GM23338 (cell line): ENCODE results near the gene CAV2. TPM values are rescaled to one million over a fixed set of nuclear protein-coding genes. Genes with fewer than 3 reads are reported as not detected.

Experiments used
- ATAC-seq: fragments of 200-7000 bp; cut with Tn5 transposase; 3 replicates; pipeline ENCODE4 v1.9.1; 2020
- DNase-seq: peaks from one replicate; pipeline ENCODE4 v3.0.0-alpha.2; 2015; ENCODE audit warnings: low spot score
- H2AFZ ChIP-seq: fragments of 200-600 bp; sonication (generic); 2 replicates; pipeline ENCODE4 v1.8.0; 2016; ENCODE audit warnings: antibody characterized with exemption, mild to moderate bottlenecking, moderate library complexity
- H3F3A ChIP-seq: fragments of 200-600 bp; sonication (generic); replicated peaks from 2 replicates; pipeline ENCODE4 v1.8.0; 2017; ENCODE audit warnings: antibody characterized with exemption, mixed run types, low read depth
- H3K27ac ChIP-seq: fragments of 200-600 bp; sonication (generic); 2 replicates; pipeline ENCODE4 v1.6.1; 2016; ENCODE audit warnings: low read depth
- H3K27me3 ChIP-seq: fragments of 200-600 bp; sonication (generic); 2 replicates; pipeline ENCODE4 v1.8.0; 2016; ENCODE audit warnings: mild to moderate bottlenecking, mixed run types, moderate library complexity; ENCODE audit not compliant: insufficient read depth
- H3K36me3 ChIP-seq: fragments of 200-600 bp; sonication (generic); 2 replicates; pipeline ENCODE4 v1.8.0; 2016; ENCODE audit warnings: mild to moderate bottlenecking; ENCODE audit not compliant: insufficient read depth
- H3K4me1 ChIP-seq: fragments of 200-600 bp; sonication (generic); 2 replicates; pipeline ENCODE4 v1.8.0; 2016; ENCODE audit warnings: mild to moderate bottlenecking, moderate library complexity; ENCODE audit not compliant: insufficient read depth
- H3K4me2 ChIP-seq: fragments of 200-600 bp; sonication (generic); 2 replicates; pipeline ENCODE4 v1.7.1; 2017; ENCODE audit warnings: mixed run types
- H3K4me3 ChIP-seq: fragments of 200-600 bp; sonication (generic); 2 replicates; pipeline ENCODE4 v1.6.1; 2016; ENCODE audit warnings: mixed run types
- H3K79me2 ChIP-seq: fragments of 200-600 bp; sonication (generic); replicated peaks from 2 replicates; pipeline ENCODE4 v1.8.0; 2017; ENCODE audit warnings: mild to moderate bottlenecking; ENCODE audit not compliant: insufficient read depth
- H3K9me2 ChIP-seq: fragments of 200-600 bp; sonication (generic); 2 replicates; pipeline ENCODE4 v1.8.0; 2017; ENCODE audit not compliant: insufficient read depth
- H4K20me1 ChIP-seq: fragments of 200-600 bp; sonication (generic); replicated peaks from 2 replicates; pipeline ENCODE4 v1.8.0; 2017; ENCODE audit warnings: mild to moderate bottlenecking; ENCODE audit not compliant: insufficient read depth
- H3K27ac Mint-ChIP-seq: 2 replicates; pipeline ENCODE4 v1.8.0; 2020; ENCODE audit warnings: inconsistent platforms, mild to moderate bottlenecking, moderate library complexity, mixed read lengths
- H3K27me3 Mint-ChIP-seq: 3 replicates; pipeline ENCODE4 v1.8.0; 2022; ENCODE audit warnings: low read depth, mild to moderate bottlenecking, moderate library complexity, mixed read lengths, inconsistent platforms; ENCODE audit not compliant: insufficient read depth, poor library complexity
- H3K36me3 Mint-ChIP-seq: 3 replicates; pipeline ENCODE4 v1.8.0; 2021; ENCODE audit warnings: low read depth, mild to moderate bottlenecking, inconsistent platforms, moderate library complexity, mixed read lengths
- H3K4me1 Mint-ChIP-seq: 3 replicates; pipeline ENCODE4 v1.8.0; 2020; ENCODE audit warnings: mild to moderate bottlenecking, inconsistent platforms, mixed read lengths
- H3K4me3 Mint-ChIP-seq: 3 replicates; pipeline ENCODE4 v1.8.0; 2021; ENCODE audit warnings: moderate library complexity, mild to moderate bottlenecking, inconsistent platforms, mixed read lengths
- H3K9me3 Mint-ChIP-seq: 3 replicates; pipeline ENCODE4 v1.8.0; 2020; ENCODE audit warnings: moderate library complexity, mild to moderate bottlenecking, inconsistent platforms, mixed read lengths
- CREB1 ChIP-seq: fragments of 250-450 bp; sonication (Bioruptor Pico); IDR thresholded peaks from 2 replicates; pipeline ENCODE4 v1.5.0; 2020; ENCODE audit warnings: low read depth, mild to moderate bottlenecking, moderate library complexity
- EZH2phosphoT487 ChIP-seq: fragments of 200-600 bp; sonication (generic); IDR thresholded peaks from one replicate; pipeline ENCODE4 v1.8.1; 2018; ENCODE audit warnings: antibody characterized with exemption; ENCODE audit not compliant: unreplicated experiment
- POLR2AphosphoS5 ChIP-seq: IDR thresholded peaks from 2 replicates; pipeline ENCODE4 v1.6.1; 2016; ENCODE audit warnings: antibody characterized with exemption, low read depth
- STAT1 ChIP-seq: IDR thresholded peaks from one replicate; pipeline ENCODE4 v1.6.1; 2016; ENCODE audit warnings: antibody characterized with exemption; ENCODE audit not compliant: unreplicated experiment
- ZNF331 ChIP-seq: fragments of 250-450 bp; sonication (Bioruptor Pico); IDR thresholded peaks from 2 replicates; pipeline ENCODE4 v1.5.0; 2020; ENCODE audit warnings: low read depth, mild to moderate bottlenecking, moderate library complexity
- polyA plus RNA-seq: library from polyadenylated mRNA; unstranded; fragments of >200 nt; fragmentation: Nextera tagmentation; extraction: Ambion mirVana; gene quantifications from 2 replicates; pipeline ENCODE4 v1.2.1, GENCODE V29; 2016
- total RNA-seq: library from RNA; depleted of rRNA; stranded (reverse); fragments of >200 nt; shearing (Covaris generic); gene quantifications from 2 replicates; pipeline ENCODE4 v1.2.3, GENCODE V29; 2014
- TF ChIP-seq, protein P1 (sequence below): IDR thresholded peaks from 2 replicates; pipeline ENCODE4 v1.6.1; 2016; ENCODE audit warnings: antibody characterized with exemption
- TF ChIP-seq, protein P2 (sequence below), 2 experiments: fragments of 200-600 bp in 1 of 2; sonication (generic) in 1 of 2; conservative IDR thresholded peaks; 2 replicates each; pipeline versions ENCODE4 v1.5.1 to v1.6.1; 2016 to 2017; ENCODE audit warnings: antibody characterized with exemption in 2 of 2, low read depth in 2 of 2, mild to moderate bottlenecking in 2 of 2, moderate library complexity in 1 of 2
- TF ChIP-seq, protein P3 (sequence below): IDR thresholded peaks from one replicate; pipeline ENCODE4 v1.6.1; 2018; ENCODE audit warnings: antibody characterized with exemption; ENCODE audit not compliant: unreplicated experiment
- TF ChIP-seq, protein P4 (sequence below): fragments of 250-450 bp; sonication (Bioruptor Pico); IDR thresholded peaks from 2 replicates; pipeline ENCODE4 v1.5.0; 2020; ENCODE audit warnings: mild to moderate bottlenecking, moderate library complexity

Gene CAV2
- total and polyA plus RNA-seq, 2 experiments from 2014 or later: 4.2 to 6.6 TPM

DNA sequence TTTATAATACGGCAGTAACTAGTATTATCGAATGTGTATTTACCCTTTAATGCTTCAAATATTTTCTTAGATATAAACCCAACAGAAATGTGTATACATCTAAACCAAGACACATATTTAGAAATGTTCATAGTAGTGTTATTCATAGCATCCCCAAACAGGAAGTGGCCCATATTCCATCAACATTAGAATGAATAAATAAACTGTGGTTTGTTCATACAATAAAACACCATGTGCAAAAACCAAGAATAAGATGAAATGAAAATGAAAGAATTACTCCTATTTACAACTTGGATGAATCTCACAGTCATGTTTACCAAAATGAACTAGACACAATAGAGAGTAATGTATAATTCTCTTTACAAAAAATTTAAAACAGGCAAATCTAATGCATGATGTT is 9.2 kb upstream of the CAV2 start:
- H3F3A ChIP-seq: no peaks in the 10 kb centered on the region
- Mint-ChIP-seq H3K9me3 (no peaks in the 10 kb centered on the region), H3K4me1 (no peaks in the 10 kb centered on the region), H3K27me3 (peaks cover 4% of the 10 kb centered on the region), H3K27ac (no peak overlapping the region), H3K36me3 (no peaks in the 10 kb centered on the region), H3K4me3 (no peak overlapping the region)
- DNase-seq (no peak), ATAC-seq (no peak)
- no peak overlapping the region for H3K27ac ChIP-seq
- no peak overlapping the region for H3K4me3 ChIP-seq
- H3K4me1 ChIP-seq: peaks cover 5% of the 10 kb centered on the region; the same call in 1 of the 2 replicates
- H3K36me3 ChIP-seq: no peaks in the 10 kb centered on the region
- no peaks in the 10 kb centered on the region for H3K79me2 ChIP-seq
- H2AFZ ChIP-seq: no peak overlapping the region
- no peak for TF ChIP-seq CREB1 (CRISPR knock-in tag)
- no peak for TF ChIP-seq EZH2phosphoT487
- TF ChIP-seq, protein P1, sequence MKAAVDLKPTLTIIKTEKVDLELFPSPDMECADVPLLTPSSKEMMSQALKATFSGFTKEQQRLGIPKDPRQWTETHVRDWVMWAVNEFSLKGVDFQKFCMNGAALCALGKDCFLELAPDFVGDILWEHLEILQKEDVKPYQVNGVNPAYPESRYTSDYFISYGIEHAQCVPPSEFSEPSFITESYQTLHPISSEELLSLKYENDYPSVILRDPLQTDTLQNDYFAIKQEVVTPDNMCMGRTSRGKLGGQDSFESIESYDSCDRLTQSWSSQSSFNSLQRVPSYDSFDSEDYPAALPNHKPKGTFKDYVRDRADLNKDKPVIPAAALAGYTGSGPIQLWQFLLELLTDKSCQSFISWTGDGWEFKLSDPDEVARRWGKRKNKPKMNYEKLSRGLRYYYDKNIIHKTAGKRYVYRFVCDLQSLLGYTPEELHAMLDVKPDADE: no peak
- TF ChIP-seq, protein P2, sequence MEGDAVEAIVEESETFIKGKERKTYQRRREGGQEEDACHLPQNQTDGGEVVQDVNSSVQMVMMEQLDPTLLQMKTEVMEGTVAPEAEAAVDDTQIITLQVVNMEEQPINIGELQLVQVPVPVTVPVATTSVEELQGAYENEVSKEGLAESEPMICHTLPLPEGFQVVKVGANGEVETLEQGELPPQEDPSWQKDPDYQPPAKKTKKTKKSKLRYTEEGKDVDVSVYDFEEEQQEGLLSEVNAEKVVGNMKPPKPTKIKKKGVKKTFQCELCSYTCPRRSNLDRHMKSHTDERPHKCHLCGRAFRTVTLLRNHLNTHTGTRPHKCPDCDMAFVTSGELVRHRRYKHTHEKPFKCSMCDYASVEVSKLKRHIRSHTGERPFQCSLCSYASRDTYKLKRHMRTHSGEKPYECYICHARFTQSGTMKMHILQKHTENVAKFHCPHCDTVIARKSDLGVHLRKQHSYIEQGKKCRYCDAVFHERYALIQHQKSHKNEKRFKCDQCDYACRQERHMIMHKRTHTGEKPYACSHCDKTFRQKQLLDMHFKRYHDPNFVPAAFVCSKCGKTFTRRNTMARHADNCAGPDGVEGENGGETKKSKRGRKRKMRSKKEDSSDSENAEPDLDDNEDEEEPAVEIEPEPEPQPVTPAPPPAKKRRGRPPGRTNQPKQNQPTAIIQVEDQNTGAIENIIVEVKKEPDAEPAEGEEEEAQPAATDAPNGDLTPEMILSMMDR (conservative IDR thresholded peaks at IDR 0.05; ENCODE audit: low read depth in 2 of 2): no peak
- TF ChIP-seq, protein P3, sequence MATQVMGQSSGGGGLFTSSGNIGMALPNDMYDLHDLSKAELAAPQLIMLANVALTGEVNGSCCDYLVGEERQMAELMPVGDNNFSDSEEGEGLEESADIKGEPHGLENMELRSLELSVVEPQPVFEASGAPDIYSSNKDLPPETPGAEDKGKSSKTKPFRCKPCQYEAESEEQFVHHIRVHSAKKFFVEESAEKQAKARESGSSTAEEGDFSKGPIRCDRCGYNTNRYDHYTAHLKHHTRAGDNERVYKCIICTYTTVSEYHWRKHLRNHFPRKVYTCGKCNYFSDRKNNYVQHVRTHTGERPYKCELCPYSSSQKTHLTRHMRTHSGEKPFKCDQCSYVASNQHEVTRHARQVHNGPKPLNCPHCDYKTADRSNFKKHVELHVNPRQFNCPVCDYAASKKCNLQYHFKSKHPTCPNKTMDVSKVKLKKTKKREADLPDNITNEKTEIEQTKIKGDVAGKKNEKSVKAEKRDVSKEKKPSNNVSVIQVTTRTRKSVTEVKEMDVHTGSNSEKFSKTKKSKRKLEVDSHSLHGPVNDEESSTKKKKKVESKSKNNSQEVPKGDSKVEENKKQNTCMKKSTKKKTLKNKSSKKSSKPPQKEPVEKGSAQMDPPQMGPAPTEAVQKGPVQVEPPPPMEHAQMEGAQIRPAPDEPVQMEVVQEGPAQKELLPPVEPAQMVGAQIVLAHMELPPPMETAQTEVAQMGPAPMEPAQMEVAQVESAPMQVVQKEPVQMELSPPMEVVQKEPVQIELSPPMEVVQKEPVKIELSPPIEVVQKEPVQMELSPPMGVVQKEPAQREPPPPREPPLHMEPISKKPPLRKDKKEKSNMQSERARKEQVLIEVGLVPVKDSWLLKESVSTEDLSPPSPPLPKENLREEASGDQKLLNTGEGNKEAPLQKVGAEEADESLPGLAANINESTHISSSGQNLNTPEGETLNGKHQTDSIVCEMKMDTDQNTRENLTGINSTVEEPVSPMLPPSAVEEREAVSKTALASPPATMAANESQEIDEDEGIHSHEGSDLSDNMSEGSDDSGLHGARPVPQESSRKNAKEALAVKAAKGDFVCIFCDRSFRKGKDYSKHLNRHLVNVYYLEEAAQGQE: no peak
- TF ChIP-seq STAT1: no peak
- TF ChIP-seq, protein P4, sequence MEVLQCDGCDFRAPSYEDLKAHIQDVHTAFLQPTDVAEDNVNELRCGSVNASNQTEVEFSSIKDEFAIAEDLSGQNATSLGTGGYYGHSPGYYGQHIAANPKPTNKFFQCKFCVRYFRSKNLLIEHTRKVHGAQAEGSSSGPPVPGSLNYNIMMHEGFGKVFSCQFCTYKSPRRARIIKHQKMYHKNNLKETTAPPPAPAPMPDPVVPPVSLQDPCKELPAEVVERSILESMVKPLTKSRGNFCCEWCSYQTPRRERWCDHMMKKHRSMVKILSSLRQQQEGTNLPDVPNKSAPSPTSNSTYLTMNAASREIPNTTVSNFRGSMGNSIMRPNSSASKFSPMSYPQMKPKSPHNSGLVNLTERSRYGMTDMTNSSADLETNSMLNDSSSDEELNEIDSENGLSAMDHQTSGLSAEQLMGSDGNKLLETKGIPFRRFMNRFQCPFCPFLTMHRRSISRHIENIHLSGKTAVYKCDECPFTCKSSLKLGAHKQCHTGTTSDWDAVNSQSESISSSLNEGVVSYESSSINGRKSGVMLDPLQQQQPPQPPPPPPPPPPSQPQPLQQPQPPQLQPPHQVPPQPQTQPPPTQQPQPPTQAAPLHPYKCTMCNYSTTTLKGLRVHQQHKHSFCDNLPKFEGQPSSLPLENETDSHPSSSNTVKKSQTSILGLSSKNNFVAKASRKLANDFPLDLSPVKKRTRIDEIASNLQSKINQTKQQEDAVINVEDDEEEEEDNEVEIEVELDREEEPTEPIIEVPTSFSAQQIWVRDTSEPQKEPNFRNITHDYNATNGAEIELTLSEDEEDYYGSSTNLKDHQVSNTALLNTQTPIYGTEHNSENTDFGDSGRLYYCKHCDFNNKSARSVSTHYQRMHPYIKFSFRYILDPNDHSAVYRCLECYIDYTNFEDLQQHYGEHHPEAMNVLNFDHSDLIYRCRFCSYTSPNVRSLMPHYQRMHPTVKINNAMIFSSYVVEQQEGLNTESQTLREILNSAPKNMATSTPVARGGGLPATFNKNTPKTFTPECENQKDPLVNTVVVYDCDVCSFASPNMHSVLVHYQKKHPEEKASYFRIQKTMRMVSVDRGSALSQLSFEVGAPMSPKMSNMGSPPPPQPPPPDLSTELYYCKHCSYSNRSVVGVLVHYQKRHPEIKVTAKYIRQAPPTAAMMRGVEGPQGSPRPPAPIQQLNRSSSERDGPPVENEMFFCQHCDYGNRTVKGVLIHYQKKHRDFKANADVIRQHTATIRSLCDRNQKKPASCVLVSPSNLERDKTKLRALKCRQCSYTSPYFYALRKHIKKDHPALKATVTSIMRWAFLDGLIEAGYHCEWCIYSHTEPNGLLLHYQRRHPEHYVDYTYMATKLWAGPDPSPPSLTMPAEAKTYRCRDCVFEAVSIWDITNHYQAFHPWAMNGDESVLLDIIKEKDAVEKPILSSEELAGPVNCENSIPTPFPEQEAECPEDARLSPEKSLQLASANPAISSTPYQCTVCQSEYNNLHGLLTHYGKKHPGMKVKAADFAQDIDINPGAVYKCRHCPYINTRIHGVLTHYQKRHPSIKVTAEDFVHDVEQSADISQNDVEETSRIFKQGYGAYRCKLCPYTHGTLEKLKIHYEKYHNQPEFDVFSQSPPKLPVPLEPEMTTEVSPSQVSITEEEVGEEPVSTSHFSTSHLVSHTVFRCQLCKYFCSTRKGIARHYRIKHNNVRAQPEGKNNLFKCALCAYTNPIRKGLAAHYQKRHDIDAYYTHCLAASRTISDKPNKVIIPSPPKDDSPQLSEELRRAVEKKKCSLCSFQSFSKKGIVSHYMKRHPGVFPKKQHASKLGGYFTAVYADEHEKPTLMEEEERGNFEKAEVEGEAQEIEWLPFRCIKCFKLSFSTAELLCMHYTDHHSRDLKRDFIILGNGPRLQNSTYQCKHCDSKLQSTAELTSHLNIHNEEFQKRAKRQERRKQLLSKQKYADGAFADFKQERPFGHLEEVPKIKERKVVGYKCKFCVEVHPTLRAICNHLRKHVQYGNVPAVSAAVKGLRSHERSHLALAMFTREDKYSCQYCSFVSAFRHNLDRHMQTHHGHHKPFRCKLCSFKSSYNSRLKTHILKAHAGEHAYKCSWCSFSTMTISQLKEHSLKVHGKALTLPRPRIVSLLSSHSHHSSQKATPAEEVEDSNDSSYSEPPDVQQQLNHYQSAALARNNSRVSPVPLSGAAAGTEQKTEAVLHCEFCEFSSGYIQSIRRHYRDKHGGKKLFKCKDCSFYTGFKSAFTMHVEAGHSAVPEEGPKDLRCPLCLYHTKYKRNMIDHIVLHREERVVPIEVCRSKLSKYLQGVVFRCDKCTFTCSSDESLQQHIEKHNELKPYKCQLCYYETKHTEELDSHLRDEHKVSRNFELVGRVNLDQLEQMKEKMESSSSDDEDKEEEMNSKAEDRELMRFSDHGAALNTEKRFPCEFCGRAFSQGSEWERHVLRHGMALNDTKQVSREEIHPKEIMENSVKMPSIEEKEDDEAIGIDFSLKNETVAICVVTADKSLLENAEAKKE (CRISPR knock-in tag): no peak
- no peak for TF ChIP-seq POLR2AphosphoS5
- TF ChIP-seq ZNF331 (CRISPR knock-in tag): no peak
- no peak overlapping the region for H3K4me2 ChIP-seq
- no peaks in the 10 kb centered on the region for H3K27me3 ChIP-seq
- H3K9me2 ChIP-seq: no peaks in the 10 kb centered on the region
- no peaks in the 10 kb centered on the region for H4K20me1 ChIP-seq
